B cell (primary cell): ENCODE results near the gene TMC1. TPM values are rescaled to one million over a fixed set of nuclear protein-coding genes. Genes with fewer than 3 reads are reported as not detected.
"Not testable (repeated sequence)": the region's sequence is repeated elsewhere in the genome, so short reads cannot be mapped to it uniquely, and the experiment has no call there.

ENCODE experiments used
- ATAC-seq: fragments of 200-7000 bp; cut with Tn5 transposase; one replicate; pipeline ENCODE4 v1.10.0; 2021; ENCODE audit warnings: low read depth, mild to moderate bottlenecking, moderate number of reproducible peaks, moderate library complexity
- CTCF ChIA-PET: fragments of 350-600 bp; sonication (Branson Sonifier 250); formaldehyde crosslinking; loops from one replicate; lab custom pipeline; 2021; ENCODE audit warnings: antibody characterized with exemption, inconsistent platforms; lab: Charles Lee
- POLR2A ChIA-PET: fragments of 350-600 bp; sonication (Branson Sonifier 250); formaldehyde crosslinking; loops from one replicate; lab custom pipeline; 2021; ENCODE audit warnings: antibody characterized with exemption; lab: Charles Lee
- DNase-seq: peaks from one replicate; pipeline ENCODE4 v3.0.0; 2013
- H2AFZ ChIP-seq: 2 replicates; pipeline ENCODE4 v1.6.1; 2012; ENCODE audit warnings: mild to moderate bottlenecking, low read depth, low read length; ENCODE audit not compliant: insufficient read depth, poor library complexity, severe bottlenecking
- H3K27ac ChIP-seq, 2 donors: 1 replicate in 1 of 2; 2 replicates in 1 of 2; pipeline ENCODE4 v1.5.1; 2012 to 2013; ENCODE audit warnings: low read length in 2 of 2, mild to moderate bottlenecking in 2 of 2, moderate library complexity in 1 of 2
- H3K27me3 ChIP-seq, 4 experiments: fragments of 200-600 bp in 1 of 4; sonication (generic) in 1 of 4; replicated peaks in 1 of 4; 1 replicate in 2 of 4; 2 replicates in 2 of 4; pipeline versions ENCODE4 v1.6.1 to v1.7.0; 2013 to 2016; ENCODE audit warnings: low read length in 3 of 4, mild to moderate bottlenecking in 2 of 4, mixed read lengths in 1 of 4, moderate library complexity in 1 of 4; ENCODE audit not compliant: insufficient read depth in 4 of 4, control insufficient read depth in 3 of 4; ENCODE audit errors: control extremely low read depth in 1 of 4
- H3K36me3 ChIP-seq, 2 experiments: replicated peaks in 1 of 2; 1 replicate in 1 of 2; 2 replicates in 1 of 2; pipeline versions ENCODE4 v1.6.1 to v1.7.1; 2013; ENCODE audit warnings: low read length in 1 of 2; ENCODE audit not compliant: insufficient read depth in 2 of 2, control insufficient read depth in 1 of 2; ENCODE audit errors: control extremely low read depth in 1 of 2, extremely low read depth in 1 of 2
- H3K4me1 ChIP-seq, 2 donors: fragments of 200-600 bp in 1 of 2; sonication (generic) in 1 of 2; 1 replicate in 1 of 2; 2 replicates in 1 of 2; pipeline versions ENCODE4 v1.5.1 to v1.6.1; 2013 to 2017; ENCODE audit warnings: low read length in 2 of 2; ENCODE audit not compliant: control insufficient read depth in 2 of 2, insufficient read depth in 2 of 2
- H3K4me2 ChIP-seq: replicated peaks from 2 replicates; pipeline ENCODE3; 2012; ENCODE audit warnings: mild to moderate bottlenecking, low read depth, low read length; ENCODE audit not compliant: poor library complexity, severe bottlenecking
- H3K4me3 ChIP-seq, 5 experiments: fragments of 200-600 bp in 1 of 5; sonication (generic) in 1 of 5; 1 replicate in 3 of 5; 2 replicates in 2 of 5; pipeline versions ENCODE4 v1.5.1 to v1.7.0; 2011 to 2016; ENCODE audit warnings: low read length in 4 of 5, mild to moderate bottlenecking in 4 of 5, low read depth in 2 of 5, control low read depth in 1 of 5, moderate library complexity in 1 of 5; ENCODE audit not compliant: insufficient read depth in 1 of 5; ENCODE audit errors: control extremely low read depth in 1 of 5, extremely low read depth in 1 of 5
- H3K79me2 ChIP-seq: fragments of 200-600 bp; sonication (generic); one replicate; pipeline ENCODE4 v1.6.0; 2016; ENCODE audit warnings: low read length; ENCODE audit not compliant: control insufficient read depth, insufficient read depth
- H3K9ac ChIP-seq: fragments of 200-600 bp; sonication (generic); 2 replicates; pipeline ENCODE4 v1.6.1; 2017; ENCODE audit warnings: mild to moderate bottlenecking, low read length, moderate library complexity
- H3K9me3 ChIP-seq, 3 donors: one replicate each; pipeline versions ENCODE4 v1.6.1 to v1.7.1; 2013; ENCODE audit warnings: low read length in 2 of 3; ENCODE audit not compliant: control insufficient read depth in 2 of 3, insufficient read depth in 1 of 3; ENCODE audit errors: control extremely low read depth in 1 of 3
- H4K20me1 ChIP-seq: 2 replicates; pipeline ENCODE4 v1.6.0; 2012; ENCODE audit warnings: mild to moderate bottlenecking, low read length; ENCODE audit not compliant: insufficient read depth, control insufficient read depth, poor library complexity, severe bottlenecking
- H3K27ac Mint-ChIP-seq: one replicate; pipeline ENCODE4 v1.8.0; 2021; ENCODE audit warnings: mixed read lengths
- H3K27me3 Mint-ChIP-seq: one replicate; pipeline ENCODE4 v1.8.0; 2021; ENCODE audit warnings: mixed read lengths
- H3K4me1 Mint-ChIP-seq: one replicate; pipeline ENCODE4 v1.8.0; 2021; ENCODE audit warnings: mixed read lengths
- H3K4me3 Mint-ChIP-seq: one replicate; pipeline ENCODE4 v1.8.0; 2021; ENCODE audit warnings: mixed read lengths
- H3K9me3 Mint-ChIP-seq: one replicate; pipeline ENCODE4 v1.8.0; 2022; ENCODE audit warnings: mixed read lengths; ENCODE audit not compliant: insufficient read depth
- EZH2 ChIP-seq: IDR thresholded peaks from 2 replicates; pipeline ENCODE4 v1.6.1; 2012; ENCODE audit warnings: borderline replicate concordance, low read depth, mild to moderate bottlenecking, moderate library complexity, low read length; ENCODE audit not compliant: insufficient read depth, poor library complexity, severe bottlenecking
- WGBS: methylation state at CpG from one replicate; pipeline ENCODE4 v1.1.5; 2013; ENCODE audit warnings: missing lambda C conversion rate; ENCODE audit not compliant: insufficient coverage; 5-methylcytosine and 5-hydroxymethylcytosine counted together
- intact Hi-C: fragments of 100-400 bp; cut with micrococcal nuclease; formaldehyde crosslinking; loops from one replicate; pipeline ENCODE4 v1.10.0; 2022
- polyA plus RNA-seq: library from polyadenylated mRNA; depleted of rRNA; stranded (reverse); fragments of >200 nt; gene quantifications from 2 replicates; pipeline ENCODE4 v1.2.3, GENCODE V29; 2012
- total RNA-seq, 2 donors: library from RNA; stranded (reverse); fragments of 120-200 nt in 1 of 2; gene quantifications; 1 replicate in 1 of 2; 2 replicates in 1 of 2; pipeline versions ENCODE4 v1.2.3 to v1.2.4, GENCODE V29; 2013 to 2022
- TF ChIP-seq, protein P1 (sequence below): fragments of 200-600 bp; IDR thresholded peaks from one replicate; pipeline ENCODE4 v1.8.0; 2022; ENCODE audit warnings: antibody characterized with exemption, mild to moderate bottlenecking

Gene TMC1
- total and polyA plus RNA-seq, 2 donors (not counting 1 experiment from before 2014, with no cell fraction given): not detected

- intact Hi-C loops: loop anchor here (5.0 kb wide), 1 partner anchor 324 kb away; no protein-coding TSS in a partner anchor
- no peak overlapping the region for H3K4me3 ChIP-seq
- H3K27ac ChIP-seq: no peak overlapping the region
- Mint-ChIP-seq H3K4me1 (peaks cover 16% of the 10 kb centered on the region), H3K27ac (no peak overlapping the region), H3K4me3 (no peak overlapping the region), H3K27me3 (no peaks in the 10 kb centered on the region), H3K9me3 (no peaks in the 10 kb centered on the region)
- ATAC-seq (no peak), DNase-seq (no peak)
- no peaks in the 10 kb centered on the region for H4K20me1 ChIP-seq
- no peak for TF ChIP-seq EZH2
- TF ChIP-seq, protein P1, sequence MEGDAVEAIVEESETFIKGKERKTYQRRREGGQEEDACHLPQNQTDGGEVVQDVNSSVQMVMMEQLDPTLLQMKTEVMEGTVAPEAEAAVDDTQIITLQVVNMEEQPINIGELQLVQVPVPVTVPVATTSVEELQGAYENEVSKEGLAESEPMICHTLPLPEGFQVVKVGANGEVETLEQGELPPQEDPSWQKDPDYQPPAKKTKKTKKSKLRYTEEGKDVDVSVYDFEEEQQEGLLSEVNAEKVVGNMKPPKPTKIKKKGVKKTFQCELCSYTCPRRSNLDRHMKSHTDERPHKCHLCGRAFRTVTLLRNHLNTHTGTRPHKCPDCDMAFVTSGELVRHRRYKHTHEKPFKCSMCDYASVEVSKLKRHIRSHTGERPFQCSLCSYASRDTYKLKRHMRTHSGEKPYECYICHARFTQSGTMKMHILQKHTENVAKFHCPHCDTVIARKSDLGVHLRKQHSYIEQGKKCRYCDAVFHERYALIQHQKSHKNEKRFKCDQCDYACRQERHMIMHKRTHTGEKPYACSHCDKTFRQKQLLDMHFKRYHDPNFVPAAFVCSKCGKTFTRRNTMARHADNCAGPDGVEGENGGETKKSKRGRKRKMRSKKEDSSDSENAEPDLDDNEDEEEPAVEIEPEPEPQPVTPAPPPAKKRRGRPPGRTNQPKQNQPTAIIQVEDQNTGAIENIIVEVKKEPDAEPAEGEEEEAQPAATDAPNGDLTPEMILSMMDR: no peak
- H3K36me3 ChIP-seq: no peaks in the 10 kb centered on the region
- no peak overlapping the region for H3K9ac ChIP-seq
- ChIA-PET CTCF (interaction anchor here (1.1 to 1.8 kb wide), 3 partner anchors 165 to 325 kb away, joined by 3 to 4 read pairs (median 4); no protein-coding TSS in a partner anchor), POLR2A (no interaction called here)
- WGBS: 55% methylated on average over 1 of the region's 5 CpGs
- H3K9me3 ChIP-seq: no peaks in the 10 kb centered on the region
- H3K79me2 ChIP-seq: no peaks in the 10 kb centered on the region
- H3K4me2 ChIP-seq: no peak overlapping the region
- no peaks in the 10 kb centered on the region for H3K27me3 ChIP-seq
- H2AFZ ChIP-seq: no peak overlapping the region
- H3K4me1 ChIP-seq: peaks cover 0 to 6% of the 10 kb centered on the region in 2 donors
Observed at GRCh38 chr9:72858089-72858912, 336.9 kb downstream of the TMC1 start.

DNA sequence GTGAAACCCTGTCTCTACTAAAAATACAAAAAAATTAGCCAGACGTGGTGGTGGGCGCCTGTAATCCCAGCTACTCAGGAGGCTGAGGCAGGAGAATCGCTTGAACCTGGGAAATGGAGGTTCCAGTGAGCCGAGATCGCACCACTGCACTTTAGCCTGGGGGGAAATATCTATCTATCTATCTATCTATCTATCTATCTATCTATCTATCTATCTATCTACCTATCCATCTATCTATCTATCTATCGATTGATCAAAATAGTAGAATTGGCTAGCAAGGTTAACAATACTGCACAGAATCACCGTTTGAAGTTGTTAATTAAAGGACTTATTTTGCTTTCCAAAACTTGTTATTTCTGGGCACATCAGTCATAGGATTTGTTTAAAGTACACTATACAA is 341.4 kb downstream of the TMC1 start:
- ATAC-seq, H3K9me3 Mint-ChIP-seq, H2AFZ ChIP-seq, H3K9ac ChIP-seq, intact Hi-C loops, POLR2A ChIA-PET, H3K4me2 ChIP-seq, DNase-seq, H3K79me2 ChIP-seq, H3K4me3 ChIP-seq, H3K4me3 Mint-ChIP-seq, H4K20me1 ChIP-seq, H3K27me3 ChIP-seq, H3K27me3 Mint-ChIP-seq, CTCF ChIA-PET, H3K27ac Mint-ChIP-seq, H3K9me3 ChIP-seq, H3K27ac ChIP-seq, H3K36me3 ChIP-seq: not testable (repeated sequence)
- WGBS: no CpG with 5 or more reads among the region's 7 CpGs
- H3K4me1 Mint-ChIP-seq: peaks cover 22% of the 10 kb centered on the region
- peaks cover 3 to 10% of the 10 kb centered on the region in 2 donors for H3K4me1 ChIP-seq
